Midbrain (tissue), 1 donor: ENCODE data around the gene BRICD5.

ENCODE experiments used
- DNase-seq: peaks from one replicate; lab custom pipeline; 2025; lab: John Stamatoyannopoulos, UW

BRICD5 gene

GRCh38 chr16:2180962-2181923, 29.4 kb downstream of the BRICD5 start:
- no peak for DNase-seq

- DNase-seq: no peak
Observed at GRCh38 chr16:2180461-2180860, 30.2 kb downstream of the BRICD5 start.

GRCh38 chr16:2179576-2179975, 31.1 kb downstream of the BRICD5 start:
- DNase-seq: no peak

DNA sequence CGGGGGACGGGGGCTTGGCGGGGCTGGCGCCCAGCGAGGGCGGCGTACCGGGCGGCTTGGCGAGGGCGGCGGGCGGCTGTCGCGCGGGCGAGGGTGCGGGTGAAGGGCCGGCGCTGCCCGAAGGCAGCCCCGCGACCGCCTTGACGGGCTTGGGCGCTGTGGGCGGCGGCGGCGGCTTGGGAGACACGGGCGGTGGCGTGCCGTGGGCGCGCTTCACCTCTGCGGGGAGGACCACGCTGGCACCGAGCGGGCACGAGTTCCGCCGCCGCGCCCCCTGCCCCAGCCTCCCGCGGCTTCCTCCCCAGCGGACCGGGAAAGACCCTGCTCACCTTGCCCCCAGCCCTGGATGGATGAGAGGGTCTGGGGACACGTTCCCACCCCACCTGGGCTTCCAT, 31.6 kb downstream of the BRICD5 start:
- DNase-seq: no peak

DNA sequence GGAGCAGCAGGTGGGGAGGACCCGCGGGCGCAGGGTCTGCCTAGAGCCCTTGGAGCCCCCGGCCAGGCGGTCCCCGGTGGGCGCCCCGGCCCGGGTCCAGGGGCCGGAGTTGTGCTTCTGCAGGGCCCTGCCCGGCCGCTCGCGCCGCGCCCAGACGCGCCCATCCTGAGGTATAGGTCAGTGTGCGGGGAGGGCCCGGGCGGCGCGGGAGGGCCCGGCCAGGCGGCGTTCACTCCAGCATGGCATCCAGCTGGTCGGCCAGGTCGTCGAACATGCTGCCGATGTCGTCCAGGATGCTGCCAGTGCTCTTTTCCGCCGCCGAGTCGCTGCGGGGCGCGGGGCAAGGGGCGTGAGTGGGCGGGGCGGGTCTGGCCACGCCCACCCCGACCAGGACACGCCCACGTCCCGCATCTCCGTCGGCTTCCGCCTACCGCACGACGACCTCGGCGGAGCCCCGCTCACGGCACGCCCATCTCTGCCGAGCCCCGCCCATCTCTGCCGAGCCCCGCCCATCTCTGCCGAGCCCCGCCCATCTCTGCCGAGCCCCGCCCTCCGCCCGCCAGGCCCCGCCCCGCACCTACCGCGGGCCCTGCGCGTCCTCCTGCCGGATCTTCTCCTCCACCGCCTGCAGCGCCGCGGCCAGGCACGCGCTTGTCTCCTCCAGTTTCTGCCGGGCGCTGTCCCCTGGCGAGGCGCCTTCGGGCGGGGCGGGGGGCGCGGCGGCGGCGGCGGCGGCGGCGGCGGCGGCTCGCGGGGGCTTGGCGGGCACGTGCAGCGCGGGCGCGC, 32.1 kb downstream of the BRICD5 start:
- no peak for DNase-seq

DNA sequence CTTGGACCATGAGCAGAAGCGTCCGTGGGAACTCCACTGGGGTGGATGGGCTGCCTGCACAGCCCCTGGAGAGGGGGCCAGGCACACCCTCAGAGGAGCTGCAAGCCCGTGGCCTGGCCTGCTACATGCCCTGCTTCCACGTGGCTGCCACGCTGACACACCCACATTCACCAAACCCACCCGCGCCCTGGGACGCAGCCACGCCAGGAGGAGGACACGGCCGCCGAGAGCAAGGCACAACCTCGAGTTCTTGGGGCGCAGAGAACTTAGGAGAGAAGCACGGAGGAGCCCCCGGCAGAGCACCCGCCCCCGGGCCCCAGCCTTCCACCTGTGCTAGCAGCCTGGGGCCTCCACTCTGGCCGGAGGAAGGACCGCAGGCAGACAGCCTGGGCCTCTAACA, 33.1 kb downstream of the BRICD5 start:
- DNase-seq: no peak

DNA sequence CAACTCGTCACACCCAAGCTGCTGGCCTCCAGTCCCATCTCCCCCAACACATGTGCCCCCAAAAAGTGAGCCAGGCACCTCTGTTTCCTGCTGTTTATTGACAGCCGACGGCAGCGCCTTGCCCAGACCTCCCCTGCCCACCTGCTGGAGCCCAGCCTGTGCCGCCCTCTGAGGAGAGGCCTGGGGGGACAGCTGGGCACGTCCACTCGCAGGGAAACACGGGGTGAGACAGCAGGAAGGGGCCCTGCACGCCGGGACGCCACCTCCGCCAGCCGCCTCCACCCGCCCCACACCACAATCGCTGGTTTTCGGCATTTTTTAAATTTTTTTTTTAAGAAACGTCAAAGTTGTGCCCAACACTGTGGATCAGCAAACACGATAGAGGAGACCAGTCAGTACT, 33.6 kb downstream of the BRICD5 start:
- no peak for DNase-seq

DNA sequence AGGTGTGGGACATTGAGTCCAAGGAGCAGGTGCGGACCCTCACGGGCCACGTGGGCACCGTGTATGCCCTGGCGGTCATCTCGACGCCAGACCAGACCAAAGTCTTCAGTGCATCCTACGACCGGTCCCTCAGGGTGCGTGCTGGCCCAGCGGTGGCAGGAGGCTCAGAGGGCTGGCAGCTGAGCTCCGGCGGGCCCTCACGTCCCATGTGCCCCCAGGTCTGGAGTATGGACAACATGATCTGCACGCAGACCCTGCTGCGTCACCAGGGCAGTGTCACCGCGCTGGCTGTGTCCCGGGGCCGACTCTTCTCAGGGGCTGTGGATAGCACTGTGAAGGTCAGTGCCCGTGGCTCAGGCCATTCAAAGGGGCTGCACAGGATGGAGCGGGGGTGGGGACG, 34.6 kb downstream of the BRICD5 start:
- no peak for DNase-seq

DNA sequence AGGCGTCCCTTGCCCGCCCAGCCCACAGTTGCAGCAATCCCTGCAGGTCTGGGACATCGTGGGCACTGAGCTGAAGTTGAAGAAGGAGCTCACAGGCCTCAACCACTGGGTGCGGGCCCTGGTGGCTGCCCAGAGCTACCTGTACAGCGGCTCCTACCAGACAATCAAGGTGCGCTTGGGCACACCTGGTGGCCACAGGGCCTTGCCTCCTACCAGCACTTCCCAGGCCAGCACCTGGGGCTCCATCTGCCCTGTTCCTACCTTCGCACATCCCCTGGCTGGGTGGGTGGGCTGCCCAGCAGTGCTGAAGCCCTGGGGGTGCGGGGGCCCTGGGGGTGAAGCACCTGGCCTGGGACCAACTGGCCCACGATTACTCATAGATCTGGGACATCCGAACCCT, 35.2 kb downstream of the BRICD5 start:
- no peak for DNase-seq

- no peak for DNase-seq
Observed at GRCh38 chr16:2174396-2175131, 36.1 kb downstream of the BRICD5 start.

- no peak for DNase-seq
Observed at GRCh38 chr16:2173916-2174315, 36.7 kb downstream of the BRICD5 start.

- DNase-seq: no peak
Observed at GRCh38 chr16:2173366-2173765, 37.3 kb downstream of the BRICD5 start.

- DNase-seq: no peak
Observed at GRCh38 chr16:2172688-2173335, 37.9 kb downstream of the BRICD5 start.

DNA sequence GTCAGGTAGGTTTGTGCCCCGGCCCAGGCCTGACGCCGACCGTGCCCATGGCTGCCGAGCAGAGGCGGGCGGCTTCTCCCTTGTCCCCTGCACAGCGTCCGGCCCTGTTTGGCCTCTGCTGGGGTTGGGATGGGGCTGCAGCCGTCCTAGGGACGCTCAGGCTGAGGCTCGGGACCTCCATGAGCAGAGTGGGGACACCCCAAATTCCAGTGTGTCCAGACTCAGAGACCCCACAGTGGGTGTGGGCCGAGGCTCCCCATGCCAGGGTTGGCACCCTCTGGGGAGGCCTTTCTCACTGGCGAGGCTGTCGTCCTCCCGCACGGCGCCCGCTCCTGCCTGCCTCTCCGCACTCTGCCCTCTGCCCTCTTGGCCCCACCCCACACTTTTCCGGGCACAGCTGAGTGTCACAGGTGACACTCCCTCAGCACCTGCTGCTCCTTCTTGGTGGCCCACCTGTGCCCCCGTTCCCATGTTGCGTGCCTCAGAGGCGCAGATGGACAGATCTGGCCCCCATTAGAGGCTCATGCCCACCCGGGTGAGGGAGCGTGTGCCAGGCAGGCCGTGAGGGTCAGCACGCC, 39.0 kb downstream of the BRICD5 start:
- no peak for DNase-seq

DNA sequence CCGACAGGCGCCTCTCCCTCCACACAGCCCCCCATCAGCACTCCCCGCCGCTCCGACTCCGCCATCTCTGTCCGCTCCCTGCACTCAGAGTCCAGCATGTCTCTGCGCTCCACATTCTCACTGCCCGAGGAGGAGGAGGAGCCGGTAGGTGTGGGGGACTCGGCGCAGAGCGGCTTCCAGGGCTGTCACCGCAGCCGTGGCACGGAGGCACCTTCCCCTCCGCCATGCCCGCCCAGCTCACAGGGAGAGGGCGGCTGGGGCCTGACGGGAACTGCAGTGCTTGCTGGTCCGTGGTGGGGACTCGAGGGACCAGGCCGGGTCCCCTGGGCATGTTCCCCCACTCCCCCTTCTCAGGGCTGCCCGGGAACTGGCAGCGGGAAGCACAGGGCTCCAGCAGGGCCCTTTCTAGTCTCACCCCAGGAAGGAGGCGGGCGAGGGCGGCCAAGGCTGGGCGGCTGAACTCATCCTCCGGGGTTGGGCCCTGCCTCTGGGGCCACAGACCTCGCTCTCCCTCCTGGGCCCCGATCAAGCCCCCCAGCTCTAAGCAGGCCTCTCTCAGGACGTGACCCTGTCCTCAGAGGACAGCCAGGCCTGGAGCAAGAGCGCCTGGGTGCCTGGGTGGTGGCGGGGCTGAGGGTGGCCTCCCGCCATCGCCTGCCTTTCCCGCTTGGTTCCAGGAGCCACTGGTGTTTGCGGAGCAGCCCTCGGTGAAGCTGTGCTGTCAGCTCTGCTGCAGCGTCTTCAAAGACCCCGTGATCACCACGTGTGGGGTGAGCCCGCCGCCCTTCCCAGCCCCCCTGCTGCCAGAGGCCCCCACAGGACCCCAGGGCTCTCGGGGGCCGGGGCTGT, 39.9 kb downstream of the BRICD5 start:
- no peak for DNase-seq

GRCh38 chr16:2170080-2170479, 40.6 kb downstream of the BRICD5 start:
- DNase-seq: no peak

- no peak for DNase-seq
Observed at GRCh38 chr16:2167068-2167638, 43.5 kb downstream of the BRICD5 start.

DNA sequence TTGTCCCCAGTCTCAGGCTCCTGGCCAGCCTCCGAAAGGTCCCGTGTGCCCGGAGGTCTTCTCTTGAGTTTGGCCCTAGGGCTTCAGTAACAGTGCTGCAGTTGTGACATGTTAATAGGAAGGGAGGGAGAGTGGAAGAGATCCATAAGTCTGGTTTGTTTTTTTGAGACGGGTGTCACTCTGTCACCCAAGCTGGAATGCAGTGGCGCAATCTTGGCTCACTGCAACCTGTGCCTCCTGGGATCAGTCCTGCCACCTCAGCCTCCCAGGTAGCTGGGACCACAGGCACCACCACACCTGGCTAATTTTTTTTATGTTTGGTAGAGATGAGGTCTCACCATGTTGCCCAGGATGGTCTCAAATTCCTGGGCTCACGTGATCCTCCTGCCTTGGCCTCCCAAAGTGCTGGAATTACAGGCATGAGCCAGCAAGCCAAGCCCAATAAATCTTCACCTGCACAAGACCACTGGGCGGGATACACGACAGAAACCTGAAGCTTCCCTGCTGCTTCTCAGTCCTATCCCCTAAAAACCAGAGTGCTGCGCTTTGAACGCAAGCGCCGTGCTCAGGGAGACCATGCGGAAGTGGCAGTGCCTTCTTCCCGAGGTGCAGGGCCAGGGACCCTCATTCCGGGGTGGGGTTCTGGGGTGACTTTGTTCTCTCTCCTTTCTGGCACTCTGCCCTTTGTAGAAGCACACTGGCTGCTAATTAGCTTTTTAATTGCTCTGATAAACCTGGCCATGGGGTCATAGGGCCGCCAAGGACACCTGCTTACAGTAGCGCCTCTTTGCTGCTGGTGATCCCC, 44.2 kb downstream of the BRICD5 start:
- DNase-seq: no peak

DNA sequence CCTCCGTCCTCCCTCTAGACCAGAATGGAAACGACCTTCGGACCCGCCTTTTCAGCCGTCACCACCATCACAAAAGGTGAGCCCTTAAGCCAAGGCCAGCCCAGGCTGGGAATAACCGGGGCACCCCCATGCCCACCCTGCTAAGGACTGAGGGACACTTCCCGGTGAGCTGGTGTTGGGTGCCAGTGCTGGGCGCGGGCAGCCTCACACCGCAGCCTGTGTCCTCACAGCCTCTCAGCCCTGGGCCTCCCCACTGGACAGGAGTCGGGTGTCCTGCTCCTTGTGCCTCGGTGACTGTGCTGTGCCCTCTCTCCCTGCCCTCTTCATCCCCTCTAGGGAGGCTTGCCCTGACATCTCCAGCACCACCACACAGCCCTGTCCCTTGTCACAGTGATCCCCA, 44.8 kb downstream of the BRICD5 start:
- DNase-seq: no peak
